PC-9 (cell line): ENCODE measurements around the gene TSC22D2.

Source experiments
- CTCF ChIP-seq: fragments of 200-600 bp; sonication (generic); conservative IDR thresholded peaks from 2 replicates; pipeline ENCODE4 v1.6.1; 2017; ENCODE audit warnings: mixed run types, antibody characterized with exemption, mild to moderate bottlenecking, moderate library complexity
- EZH2 ChIP-seq: fragments of 200-600 bp; sonication (generic); IDR thresholded peaks from 2 replicates; pipeline ENCODE4 v1.8.0; 2017; ENCODE audit warnings: antibody characterized with exemption, low read depth

- no peak for TF ChIP-seq CTCF
- no peak for TF ChIP-seq EZH2
Observed at GRCh38 chr3:150509780-150510179, 101.7 kb downstream of the TSC22D2 start.
